A673 (cell line): ENCODE data around the gene PRKX.

Experiments
- EZH2 ChIP-seq: fragments of 200-600 bp; sonication (generic); IDR thresholded peaks from 2 replicates; pipeline ENCODE4 v1.6.1; 2017; ENCODE audit warnings: borderline replicate concordance, low read depth, mild to moderate bottlenecking, mixed read lengths, antibody characterized with exemption, low read length; ENCODE audit not compliant: poor library complexity, severe bottlenecking
- TF ChIP-seq, protein P1 (sequence below): fragments of 300-800, 200-600 bp; sonication (generic); conservative IDR thresholded peaks from 2 replicates; pipeline ENCODE4 v1.5.1; 2017; ENCODE audit warnings: low read depth, mild to moderate bottlenecking, antibody characterized with exemption, low read length, moderate library complexity, mixed read lengths

DNA sequence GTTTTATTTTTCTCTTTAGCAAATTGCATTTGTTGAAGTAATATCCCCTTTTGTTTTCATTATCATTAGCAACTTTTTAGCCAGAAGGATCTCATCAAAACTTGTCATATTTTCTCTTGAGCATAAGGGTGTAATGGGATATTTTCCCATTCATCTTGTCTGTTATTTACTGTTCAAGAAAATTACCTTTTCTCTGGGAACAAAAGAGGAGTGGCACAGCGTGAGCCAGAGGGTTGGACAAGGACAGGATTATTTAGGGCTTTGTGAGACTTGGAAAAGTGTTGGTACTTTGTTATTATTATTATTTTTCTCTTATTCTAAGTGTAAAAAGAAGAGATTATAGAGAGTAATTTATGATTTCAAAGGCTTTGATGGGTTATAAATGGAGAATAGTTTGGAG is 135.9 kb downstream of the PRKX start:
- TF ChIP-seq EZH2: no peak
- TF ChIP-seq, protein P1, sequence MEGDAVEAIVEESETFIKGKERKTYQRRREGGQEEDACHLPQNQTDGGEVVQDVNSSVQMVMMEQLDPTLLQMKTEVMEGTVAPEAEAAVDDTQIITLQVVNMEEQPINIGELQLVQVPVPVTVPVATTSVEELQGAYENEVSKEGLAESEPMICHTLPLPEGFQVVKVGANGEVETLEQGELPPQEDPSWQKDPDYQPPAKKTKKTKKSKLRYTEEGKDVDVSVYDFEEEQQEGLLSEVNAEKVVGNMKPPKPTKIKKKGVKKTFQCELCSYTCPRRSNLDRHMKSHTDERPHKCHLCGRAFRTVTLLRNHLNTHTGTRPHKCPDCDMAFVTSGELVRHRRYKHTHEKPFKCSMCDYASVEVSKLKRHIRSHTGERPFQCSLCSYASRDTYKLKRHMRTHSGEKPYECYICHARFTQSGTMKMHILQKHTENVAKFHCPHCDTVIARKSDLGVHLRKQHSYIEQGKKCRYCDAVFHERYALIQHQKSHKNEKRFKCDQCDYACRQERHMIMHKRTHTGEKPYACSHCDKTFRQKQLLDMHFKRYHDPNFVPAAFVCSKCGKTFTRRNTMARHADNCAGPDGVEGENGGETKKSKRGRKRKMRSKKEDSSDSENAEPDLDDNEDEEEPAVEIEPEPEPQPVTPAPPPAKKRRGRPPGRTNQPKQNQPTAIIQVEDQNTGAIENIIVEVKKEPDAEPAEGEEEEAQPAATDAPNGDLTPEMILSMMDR: no peak
